Liver (tissue), 9 donors: ENCODE measurements around the gene GLP2R. TPM values are rescaled to one million over a fixed set of nuclear protein-coding genes. Genes with fewer than 3 reads are reported as not detected.

Source experiments
- DNase-seq: peaks from one replicate; pipeline ENCODE4 v3.0.0-alpha.2; 2017; ENCODE audit warnings: low spot score
- H3K27ac ChIP-seq, 2 donors: one replicate each; pipeline ENCODE4 v1.7.0; 2013; ENCODE audit warnings: inconsistent platforms in 2 of 2, low read length in 2 of 2, control low read depth in 1 of 2, low read depth in 1 of 2, mild to moderate bottlenecking in 1 of 2
- H3K27me3 ChIP-seq, 4 donors: one replicate each; pipeline versions ENCODE4 v1.6.1 to v1.7.0; 2013; ENCODE audit warnings: low read length in 3 of 4, inconsistent platforms in 1 of 4, mild to moderate bottlenecking in 1 of 4, moderate library complexity in 1 of 4; ENCODE audit not compliant: control insufficient read depth in 4 of 4, insufficient read depth in 4 of 4
- H3K36me3 ChIP-seq, 4 donors: one replicate each; pipeline versions ENCODE4 v1.6.1 to v1.7.0; 2013; ENCODE audit warnings: low read length in 3 of 4, mild to moderate bottlenecking in 3 of 4, low read depth in 1 of 4, moderate library complexity in 1 of 4; ENCODE audit not compliant: control insufficient read depth in 4 of 4, insufficient read depth in 3 of 4
- H3K4me1 ChIP-seq, 4 donors: one replicate each; pipeline versions ENCODE4 v1.6.1 to v1.7.0; 2013; ENCODE audit warnings: low read length in 3 of 4, mild to moderate bottlenecking in 3 of 4, moderate library complexity in 1 of 4; ENCODE audit not compliant: control insufficient read depth in 4 of 4, insufficient read depth in 4 of 4
- H3K4me3 ChIP-seq, 3 donors: one replicate each; pipeline versions ENCODE4 v1.6.1 to v1.7.0; 2013; ENCODE audit warnings: low read length in 3 of 3, control low read depth in 1 of 3, low read depth in 1 of 3, mild to moderate bottlenecking in 1 of 3
- H3K9ac ChIP-seq, 2 donors: one replicate each; pipeline ENCODE4 v1.7.0; 2013; ENCODE audit warnings: low read length in 2 of 2, mild to moderate bottlenecking in 2 of 2, moderate library complexity in 2 of 2, control low read depth in 1 of 2, low read depth in 1 of 2
- H3K9me3 ChIP-seq, 4 donors: one replicate each; pipeline versions ENCODE4 v1.6.1 to v1.7.0; 2013; ENCODE audit warnings: low read length in 3 of 4; ENCODE audit not compliant: control insufficient read depth in 4 of 4
- EGR1 ChIP-seq, 2 donors: IDR thresholded peaks; 2 replicates each; pipeline ENCODE4 v1.6.1; 2016 to 2018; ENCODE audit warnings: antibody characterized with exemption in 2 of 2, low read depth in 2 of 2
- FOXA1 ChIP-seq: IDR thresholded peaks from 2 replicates; pipeline ENCODE4 v1.6.1; 2016; ENCODE audit warnings: antibody characterized with exemption
- FOXA2 ChIP-seq: IDR thresholded peaks from 2 replicates; pipeline ENCODE4 v1.6.1; 2016; ENCODE audit warnings: antibody characterized with exemption
- GABPA ChIP-seq, 2 donors: IDR thresholded peaks in 1 of 2; conservative IDR thresholded peaks in 1 of 2; 2 replicates each; pipeline ENCODE4 v1.6.1; 2016; ENCODE audit warnings: antibody characterized with exemption in 2 of 2, mild to moderate bottlenecking in 1 of 2, moderate library complexity in 1 of 2
- HNF4A ChIP-seq, 2 donors: conservative IDR thresholded peaks; 2 replicates each; pipeline ENCODE4 v1.6.1; 2016; ENCODE audit warnings: antibody characterized with exemption in 2 of 2, mild to moderate bottlenecking in 2 of 2
- HNF4G ChIP-seq: IDR thresholded peaks from 2 replicates; pipeline ENCODE4 v1.6.1; 2016; ENCODE audit warnings: antibody characterized with exemption
- JUND ChIP-seq, 2 donors: IDR thresholded peaks; 2 replicates each; pipeline ENCODE4 v1.6.1; 2016; ENCODE audit warnings: antibody characterized with exemption in 2 of 2
- NR2F2 ChIP-seq: IDR thresholded peaks from 2 replicates; pipeline ENCODE4 v1.6.1; 2016; ENCODE audit warnings: antibody characterized with exemption
- RAD21 ChIP-seq, 2 donors: IDR thresholded peaks; 2 replicates each; pipeline ENCODE4 v1.6.1; 2016; ENCODE audit warnings: antibody characterized with exemption in 2 of 2, mild to moderate bottlenecking in 2 of 2
- RXRA ChIP-seq, 2 donors: IDR thresholded peaks; 2 replicates each; pipeline ENCODE4 v1.6.1; 2017 to 2018; ENCODE audit warnings: antibody characterized with exemption in 2 of 2, mild to moderate bottlenecking in 1 of 2
- SP1 ChIP-seq: IDR thresholded peaks from 2 replicates; pipeline ENCODE4 v1.6.1; 2018; ENCODE audit warnings: antibody characterized with exemption, mild to moderate bottlenecking
- TAF1 ChIP-seq: conservative IDR thresholded peaks from 2 replicates; pipeline ENCODE4 v1.6.1; 2016; ENCODE audit warnings: antibody characterized with exemption, mild to moderate bottlenecking
- YY1 ChIP-seq: IDR thresholded peaks from 2 replicates; pipeline ENCODE4 v1.6.1; 2016; ENCODE audit warnings: antibody characterized with exemption, mild to moderate bottlenecking
- WGBS: extraction: QIAGEN DNeasy Blood & Tissue Kit; methylation state at CpG from one replicate; pipeline ENCODE4 v1.1.7; 2013; 5-methylcytosine and 5-hydroxymethylcytosine counted together
- polyA plus RNA-seq, 2 donors: library from polyadenylated mRNA; stranded (reverse) in 1 of 2; unstranded in 1 of 2; fragments of 200-250 nt in 1 of 2; fragments of >200 nt in 1 of 2; fragmentation: Nextera tagmentation in 1 of 2; extraction: Ambion mirVana in 1 of 2; gene quantifications; one replicate each; pipeline versions ENCODE4 v1.2.1 to v1.2.3, GENCODE V29; 2013 to 2015
- total RNA-seq, 2 donors: library from RNA; depleted of rRNA; stranded (reverse); fragments of >200 nt; gene quantifications; one replicate each; pipeline ENCODE4 v1.2.3, GENCODE V29; 2014
- TF ChIP-seq, protein P1 (sequence below): IDR thresholded peaks from 2 replicates; pipeline ENCODE4 v1.6.1; 2016; ENCODE audit warnings: antibody characterized with exemption
- TF ChIP-seq, protein P2 (sequence below): IDR thresholded peaks from 2 replicates; pipeline ENCODE4 v1.6.1; 2016; ENCODE audit warnings: antibody characterized with exemption
- TF ChIP-seq, protein P3 (sequence below): fragments of 150-350 bp; IDR thresholded peaks from 2 replicates; pipeline ENCODE4 v1.5.1; 2017; ENCODE audit warnings: improper control_type of control experiment, low read depth, low read length; ENCODE audit not compliant: missing input control
- TF ChIP-seq, protein P4 (sequence below): IDR thresholded peaks from 2 replicates; pipeline ENCODE4 v1.6.1; 2016; ENCODE audit warnings: antibody characterized with exemption
- TF ChIP-seq, protein P5 (sequence below): IDR thresholded peaks from 2 replicates; pipeline ENCODE4 v1.6.1; 2016; ENCODE audit warnings: antibody characterized with exemption, mild to moderate bottlenecking
- donor health status: healthy.
- donor health status: healthy.
- donor health status: healthy.
- donor health status: healthy.
- donor health status: healthy.

GLP2R gene
- total and polyA plus RNA-seq, 4 donors = 0.39 to 1.4 (median 0.58) TPM

DNA sequence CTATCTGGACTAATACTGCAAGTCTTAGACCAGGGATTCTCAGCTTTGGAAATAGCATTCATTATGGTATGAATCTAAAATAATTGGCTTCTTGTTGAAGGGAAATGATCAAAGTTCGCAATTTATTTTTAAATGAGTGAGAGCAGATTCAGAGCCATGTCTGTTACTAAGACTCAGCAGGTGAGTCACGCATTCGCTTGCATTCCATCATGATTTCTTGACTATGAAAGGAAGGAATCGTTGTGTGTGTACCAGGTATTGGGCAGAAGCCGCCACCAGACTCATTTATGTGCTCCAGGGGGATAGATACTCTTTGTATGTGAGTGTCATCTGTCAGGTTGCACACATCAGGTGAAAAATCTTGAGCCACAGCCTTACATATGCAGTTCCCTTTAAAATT is 14.6 kb upstream of the GLP2R start:
- H3K27me3 ChIP-seq = peaks cover 0 to 5% (median 2%) of the 10 kb centered on the region in 4 donors
- no peak overlapping the region for H3K9ac ChIP-seq
- WGBS = 83% methylated on average over 5 of the region's 5 CpGs
- H3K36me3 ChIP-seq = no peaks in the 10 kb centered on the region
- no peak for DNase-seq
- no peak overlapping the region for H3K27ac ChIP-seq
- no peak for TF ChIP-seq RXRA (IDR thresholded peaks at IDR 0.05)
- TF ChIP-seq FOXA2 = no peak
- TF ChIP-seq, protein P1, sequence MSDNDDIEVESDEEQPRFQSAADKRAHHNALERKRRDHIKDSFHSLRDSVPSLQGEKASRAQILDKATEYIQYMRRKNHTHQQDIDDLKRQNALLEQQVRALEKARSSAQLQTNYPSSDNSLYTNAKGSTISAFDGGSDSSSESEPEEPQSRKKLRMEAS = no peak
- H3K4me3 ChIP-seq = no peak overlapping the region
- no peaks in the 10 kb centered on the region for H3K4me1 ChIP-seq
- H3K9me3 ChIP-seq = no peaks in the 10 kb centered on the region

DNA sequence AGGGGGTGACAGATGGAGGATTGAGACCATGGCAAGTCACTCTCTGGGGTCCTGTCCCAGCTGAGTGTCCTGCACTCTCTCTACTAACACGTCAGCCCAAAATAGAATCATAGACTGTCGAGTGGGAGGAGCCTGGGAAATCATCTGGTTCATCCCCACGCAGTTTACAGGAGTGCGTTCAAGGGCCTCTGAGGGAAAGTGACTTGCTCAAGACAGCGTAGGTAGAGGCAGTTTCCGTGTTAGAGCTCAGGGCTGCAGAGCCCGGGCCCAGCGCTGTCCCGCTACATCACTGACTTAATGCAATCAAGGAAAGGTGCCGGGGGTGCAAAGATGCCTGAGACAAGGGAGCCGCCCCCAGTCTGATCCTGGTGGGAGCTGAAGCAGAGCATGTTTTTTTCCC is 14.2 kb upstream of the GLP2R start:
- Histone ChIP-seq H3K4me3 (no peak overlapping the region), H3K9ac (no peak overlapping the region), H3K9me3 (no peaks in the 10 kb centered on the region), H3K27ac (no peak overlapping the region), H3K36me3 (no peaks in the 10 kb centered on the region), H3K27me3 (peaks cover 0 to 5% (median 2%) of the 10 kb centered on the region in 4 donors), H3K4me1 (no peaks in the 10 kb centered on the region)
- 38% methylated on average over 11 of the region's 11 CpGs for WGBS
- DNase-seq = no peak
- TF ChIP-seq GABPA (IDR thresholded peaks at IDR 0.05 in 1 of 2, conservative IDR thresholded peaks at IDR 0.05 in 1 of 2) (no peak), JUND (IDR thresholded peaks at IDR 0.05) (no peak), SP1 (no peak), RAD21 (IDR thresholded peaks at IDR 0.05) (no peak), HNF4A (conservative IDR thresholded peaks at IDR 0.05) (no peak), RXRA (IDR thresholded peaks at IDR 0.05) (no peak), TAF1 (no peak), HNF4G (no peak), FOXA2 (no peak), NR2F2 (no peak), YY1 (no peak), EGR1 (IDR thresholded peaks at IDR 0.05; ENCODE audit: low read depth in 2 of 2) (no peak), FOXA1 (no peak)
- TF ChIP-seq, protein P2, sequence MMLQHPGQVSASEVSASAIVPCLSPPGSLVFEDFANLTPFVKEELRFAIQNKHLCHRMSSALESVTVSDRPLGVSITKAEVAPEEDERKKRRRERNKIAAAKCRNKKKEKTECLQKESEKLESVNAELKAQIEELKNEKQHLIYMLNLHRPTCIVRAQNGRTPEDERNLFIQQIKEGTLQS = no peak
- TF ChIP-seq, protein P3, sequence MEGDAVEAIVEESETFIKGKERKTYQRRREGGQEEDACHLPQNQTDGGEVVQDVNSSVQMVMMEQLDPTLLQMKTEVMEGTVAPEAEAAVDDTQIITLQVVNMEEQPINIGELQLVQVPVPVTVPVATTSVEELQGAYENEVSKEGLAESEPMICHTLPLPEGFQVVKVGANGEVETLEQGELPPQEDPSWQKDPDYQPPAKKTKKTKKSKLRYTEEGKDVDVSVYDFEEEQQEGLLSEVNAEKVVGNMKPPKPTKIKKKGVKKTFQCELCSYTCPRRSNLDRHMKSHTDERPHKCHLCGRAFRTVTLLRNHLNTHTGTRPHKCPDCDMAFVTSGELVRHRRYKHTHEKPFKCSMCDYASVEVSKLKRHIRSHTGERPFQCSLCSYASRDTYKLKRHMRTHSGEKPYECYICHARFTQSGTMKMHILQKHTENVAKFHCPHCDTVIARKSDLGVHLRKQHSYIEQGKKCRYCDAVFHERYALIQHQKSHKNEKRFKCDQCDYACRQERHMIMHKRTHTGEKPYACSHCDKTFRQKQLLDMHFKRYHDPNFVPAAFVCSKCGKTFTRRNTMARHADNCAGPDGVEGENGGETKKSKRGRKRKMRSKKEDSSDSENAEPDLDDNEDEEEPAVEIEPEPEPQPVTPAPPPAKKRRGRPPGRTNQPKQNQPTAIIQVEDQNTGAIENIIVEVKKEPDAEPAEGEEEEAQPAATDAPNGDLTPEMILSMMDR = no peak
- TF ChIP-seq, protein P1 = no peak
- TF ChIP-seq, protein P4, sequence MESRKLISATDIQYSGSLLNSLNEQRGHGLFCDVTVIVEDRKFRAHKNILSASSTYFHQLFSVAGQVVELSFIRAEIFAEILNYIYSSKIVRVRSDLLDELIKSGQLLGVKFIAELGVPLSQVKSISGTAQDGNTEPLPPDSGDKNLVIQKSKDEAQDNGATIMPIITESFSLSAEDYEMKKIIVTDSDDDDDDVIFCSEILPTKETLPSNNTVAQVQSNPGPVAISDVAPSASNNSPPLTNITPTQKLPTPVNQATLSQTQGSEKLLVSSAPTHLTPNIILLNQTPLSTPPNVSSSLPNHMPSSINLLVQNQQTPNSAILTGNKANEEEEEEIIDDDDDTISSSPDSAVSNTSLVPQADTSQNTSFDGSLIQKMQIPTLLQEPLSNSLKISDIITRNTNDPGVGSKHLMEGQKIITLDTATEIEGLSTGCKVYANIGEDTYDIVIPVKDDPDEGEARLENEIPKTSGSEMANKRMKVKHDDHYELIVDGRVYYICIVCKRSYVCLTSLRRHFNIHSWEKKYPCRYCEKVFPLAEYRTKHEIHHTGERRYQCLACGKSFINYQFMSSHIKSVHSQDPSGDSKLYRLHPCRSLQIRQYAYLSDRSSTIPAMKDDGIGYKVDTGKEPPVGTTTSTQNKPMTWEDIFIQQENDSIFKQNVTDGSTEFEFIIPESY = no peak
- TF ChIP-seq, protein P5, sequence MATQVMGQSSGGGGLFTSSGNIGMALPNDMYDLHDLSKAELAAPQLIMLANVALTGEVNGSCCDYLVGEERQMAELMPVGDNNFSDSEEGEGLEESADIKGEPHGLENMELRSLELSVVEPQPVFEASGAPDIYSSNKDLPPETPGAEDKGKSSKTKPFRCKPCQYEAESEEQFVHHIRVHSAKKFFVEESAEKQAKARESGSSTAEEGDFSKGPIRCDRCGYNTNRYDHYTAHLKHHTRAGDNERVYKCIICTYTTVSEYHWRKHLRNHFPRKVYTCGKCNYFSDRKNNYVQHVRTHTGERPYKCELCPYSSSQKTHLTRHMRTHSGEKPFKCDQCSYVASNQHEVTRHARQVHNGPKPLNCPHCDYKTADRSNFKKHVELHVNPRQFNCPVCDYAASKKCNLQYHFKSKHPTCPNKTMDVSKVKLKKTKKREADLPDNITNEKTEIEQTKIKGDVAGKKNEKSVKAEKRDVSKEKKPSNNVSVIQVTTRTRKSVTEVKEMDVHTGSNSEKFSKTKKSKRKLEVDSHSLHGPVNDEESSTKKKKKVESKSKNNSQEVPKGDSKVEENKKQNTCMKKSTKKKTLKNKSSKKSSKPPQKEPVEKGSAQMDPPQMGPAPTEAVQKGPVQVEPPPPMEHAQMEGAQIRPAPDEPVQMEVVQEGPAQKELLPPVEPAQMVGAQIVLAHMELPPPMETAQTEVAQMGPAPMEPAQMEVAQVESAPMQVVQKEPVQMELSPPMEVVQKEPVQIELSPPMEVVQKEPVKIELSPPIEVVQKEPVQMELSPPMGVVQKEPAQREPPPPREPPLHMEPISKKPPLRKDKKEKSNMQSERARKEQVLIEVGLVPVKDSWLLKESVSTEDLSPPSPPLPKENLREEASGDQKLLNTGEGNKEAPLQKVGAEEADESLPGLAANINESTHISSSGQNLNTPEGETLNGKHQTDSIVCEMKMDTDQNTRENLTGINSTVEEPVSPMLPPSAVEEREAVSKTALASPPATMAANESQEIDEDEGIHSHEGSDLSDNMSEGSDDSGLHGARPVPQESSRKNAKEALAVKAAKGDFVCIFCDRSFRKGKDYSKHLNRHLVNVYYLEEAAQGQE = no peak
